Tibial nerve (tissue), 4 donors: ENCODE measurements around the gene ARTN. TPM values are rescaled to one million over a fixed set of nuclear protein-coding genes. Genes with fewer than 3 reads are reported as not detected.

Source experiments
- DNase-seq, 2 donors: peaks; one replicate each; pipeline ENCODE4 v3.0.0-alpha.2; 2019; ENCODE audit warnings: low spot score in 2 of 2
- H3K27ac ChIP-seq, 4 donors: fragments of 200-600 bp; sonication (generic) in 3 of 4; one replicate each; pipeline ENCODE4 v1.5.1; 2017 to 2019; ENCODE audit warnings: mild to moderate bottlenecking in 1 of 4
- H3K27me3 ChIP-seq, 2 donors: fragments of 200-600 bp; sonication (generic) in 1 of 2; one replicate each; pipeline versions ENCODE4 v1.5.1 to v1.6.0; 2017 to 2019
- H3K36me3 ChIP-seq, 3 donors: fragments of 200-600 bp; sonication (generic); one replicate each; pipeline ENCODE4 v1.5.1; 2018 to 2019
- H3K4me1 ChIP-seq, 4 donors: fragments of 200-600 bp; sonication (generic) in 3 of 4; one replicate each; pipeline ENCODE4 v1.5.1; 2017 to 2019
- H3K4me3 ChIP-seq, 4 donors: fragments of 200-600 bp; sonication (generic) in 3 of 4; one replicate each; pipeline ENCODE4 v1.5.1; 2017 to 2019; ENCODE audit warnings: mild to moderate bottlenecking in 1 of 4, moderate library complexity in 1 of 4
- H3K9me3 ChIP-seq, 4 donors: fragments of 200-600 bp; sonication (generic) in 3 of 4; one replicate each; pipeline ENCODE4 v1.5.1; 2017 to 2019
- EP300 ChIP-seq, 2 donors: sonication (generic); formaldehyde crosslinking; IDR thresholded peaks; one replicate each; pipeline ENCODE4 v1.6.1; 2017; ENCODE audit warnings: antibody characterized with exemption in 2 of 2, mild to moderate bottlenecking in 1 of 2
- POLR2A ChIP-seq, 2 donors: fragments of 450-650 bp; IDR thresholded peaks; one replicate each; pipeline ENCODE4 v1.6.1; 2017; ENCODE audit warnings: antibody characterized with exemption in 2 of 2, mild to moderate bottlenecking in 2 of 2, moderate library complexity in 2 of 2
- WGBS, 2 donors: methylation state at CpG; one replicate each; pipeline ENCODE4 v1.1.5; 2018; 5-methylcytosine and 5-hydroxymethylcytosine counted together
- total RNA-seq, 4 donors: library from RNA; depleted of rRNA; stranded (reverse); fragments of >200 nt; gene quantifications; one replicate each; pipeline ENCODE4 v1.1.0, GENCODE V29; 2016
- TF ChIP-seq, protein P1 (sequence below), 5 experiments: fragments of 200-600 bp in 3 of 5; fragments of 450-650 bp in 2 of 5; sonication (generic) in 3 of 5; IDR thresholded peaks; one replicate each; pipeline ENCODE4 v1.5.1; 2016 to 2019; ENCODE audit warnings: antibody characterized with exemption in 5 of 5, mild to moderate bottlenecking in 3 of 5, moderate library complexity in 2 of 5

Gene ARTN, protein sequence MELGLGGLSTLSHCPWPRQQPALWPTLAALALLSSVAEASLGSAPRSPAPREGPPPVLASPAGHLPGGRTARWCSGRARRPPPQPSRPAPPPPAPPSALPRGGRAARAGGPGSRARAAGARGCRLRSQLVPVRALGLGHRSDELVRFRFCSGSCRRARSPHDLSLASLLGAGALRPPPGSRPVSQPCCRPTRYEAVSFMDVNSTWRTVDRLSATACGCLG
- total RNA-seq = 1 to 10 TPM in 1 of 4 donors, under 1 TPM in 1, not detected in 2; 0.66 to 1.4 TPM

DNA sequence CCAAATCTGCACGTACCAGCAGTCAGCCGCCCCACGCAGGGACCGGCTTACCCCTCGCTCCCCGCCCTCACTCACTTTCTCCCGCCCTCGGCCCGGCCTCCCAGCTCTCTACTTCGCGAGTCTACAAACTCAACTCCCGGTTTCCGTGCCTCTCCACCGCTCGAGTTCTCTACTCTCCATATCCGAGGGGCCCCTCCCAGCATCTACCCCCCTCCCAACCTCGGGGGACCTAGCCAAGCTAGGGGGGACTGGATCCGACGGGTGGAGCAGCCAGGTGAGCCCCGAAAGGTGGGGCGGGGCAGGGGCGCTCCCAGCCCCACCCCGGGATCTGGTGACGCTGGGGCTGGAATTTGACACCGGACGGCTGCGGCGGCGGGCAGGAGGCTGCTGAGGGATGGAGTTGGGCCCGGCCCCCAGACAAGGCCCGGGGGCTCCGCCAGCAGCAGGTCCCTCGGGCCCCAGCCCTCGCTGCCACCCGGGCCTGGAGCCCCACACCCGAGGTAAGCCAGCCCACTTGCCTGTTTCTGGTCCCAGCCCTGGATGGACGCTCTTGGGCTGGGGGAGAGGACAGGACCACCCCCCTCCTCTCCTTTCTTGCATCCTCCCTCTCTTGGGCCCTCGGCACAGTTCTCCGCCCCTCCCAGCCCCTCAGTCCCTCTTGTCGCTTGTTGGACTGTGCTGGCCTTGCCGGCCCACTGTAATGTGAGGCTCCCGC lies at the start of gene ARTN:
Gene ARTN (plus strand): TSS at position 416 of the 715 bp plus-strand sequence. CDS start 1,856 bp downstream, outside the sequence.
- Histone ChIP-seq H3K36me3 (peaks cover 0 to 22% (median 0%) of the 10 kb centered on the region in 3 donors), H3K27ac (peak within 1 kb of the TSS in 1 of 4 donors; percentile 37), H3K4me1 (peaks cover 0 to 36% (median 21%) of the 10 kb centered on the region in 4 donors), H3K9me3 (no peaks in the 10 kb centered on the region), H3K27me3 (peaks cover 0 to 25% of the 10 kb centered on the region in 2 donors), H3K4me3 (peak within 1 kb of the TSS; percentile 22 to 45 (median 39))
- 4 to 5% methylated on average over 26 to 34 of the region's 42 CpGs for WGBS, 2 donors
- TF ChIP-seq EP300 (IDR thresholded peaks at IDR 0.05) = no peak
- TF ChIP-seq POLR2A (IDR thresholded peaks at IDR 0.05) = no peak
- TF ChIP-seq, protein P1, sequence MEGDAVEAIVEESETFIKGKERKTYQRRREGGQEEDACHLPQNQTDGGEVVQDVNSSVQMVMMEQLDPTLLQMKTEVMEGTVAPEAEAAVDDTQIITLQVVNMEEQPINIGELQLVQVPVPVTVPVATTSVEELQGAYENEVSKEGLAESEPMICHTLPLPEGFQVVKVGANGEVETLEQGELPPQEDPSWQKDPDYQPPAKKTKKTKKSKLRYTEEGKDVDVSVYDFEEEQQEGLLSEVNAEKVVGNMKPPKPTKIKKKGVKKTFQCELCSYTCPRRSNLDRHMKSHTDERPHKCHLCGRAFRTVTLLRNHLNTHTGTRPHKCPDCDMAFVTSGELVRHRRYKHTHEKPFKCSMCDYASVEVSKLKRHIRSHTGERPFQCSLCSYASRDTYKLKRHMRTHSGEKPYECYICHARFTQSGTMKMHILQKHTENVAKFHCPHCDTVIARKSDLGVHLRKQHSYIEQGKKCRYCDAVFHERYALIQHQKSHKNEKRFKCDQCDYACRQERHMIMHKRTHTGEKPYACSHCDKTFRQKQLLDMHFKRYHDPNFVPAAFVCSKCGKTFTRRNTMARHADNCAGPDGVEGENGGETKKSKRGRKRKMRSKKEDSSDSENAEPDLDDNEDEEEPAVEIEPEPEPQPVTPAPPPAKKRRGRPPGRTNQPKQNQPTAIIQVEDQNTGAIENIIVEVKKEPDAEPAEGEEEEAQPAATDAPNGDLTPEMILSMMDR (IDR thresholded peaks at IDR 0.05) = no peak
- no peak for DNase-seq

DNA sequence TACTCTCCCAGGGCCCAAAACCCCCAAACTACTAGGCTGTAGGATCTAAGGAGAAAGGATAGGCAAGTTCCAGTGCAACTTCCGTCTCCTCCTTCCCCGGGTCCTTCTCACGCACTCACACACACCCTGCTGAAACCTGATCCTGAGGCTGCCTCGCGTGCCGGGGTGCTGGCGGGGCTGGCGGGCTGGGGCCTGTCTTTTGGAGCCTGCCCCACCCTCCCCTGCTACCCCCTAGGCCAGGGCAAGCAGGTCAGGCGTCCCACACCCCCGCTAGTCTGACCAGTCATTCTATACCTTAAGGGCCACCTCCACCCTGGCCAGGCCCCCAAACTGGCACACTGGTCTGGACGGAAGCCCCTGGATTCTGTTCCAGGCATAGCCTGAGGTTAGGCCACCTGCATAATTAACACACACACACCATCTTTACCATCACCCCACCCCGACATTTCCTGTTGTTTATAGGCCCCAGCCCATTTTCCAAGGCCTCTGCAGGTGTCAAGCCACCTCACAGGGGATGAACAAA lies 48.3 kb upstream of the ARTN start:
- no peaks in the 10 kb centered on the region for H3K27me3 ChIP-seq
- WGBS, 2 donors = 66 to 83% methylated on average over 12 of the region's 12 CpGs
- TF ChIP-seq POLR2A (IDR thresholded peaks at IDR 0.05) = no peak
- TF ChIP-seq EP300 (IDR thresholded peaks at IDR 0.05) = no peak
- TF ChIP-seq, protein P1 (IDR thresholded peaks at IDR 0.05) = no peak
- no peaks in the 10 kb centered on the region for H3K4me1 ChIP-seq
- no peaks in the 10 kb centered on the region for H3K9me3 ChIP-seq
- H3K36me3 ChIP-seq = peaks cover 0 to 13% (median 0%) of the 10 kb centered on the region in 3 donors
- no peak for DNase-seq
- H3K4me3 ChIP-seq = no peak overlapping the region
- no peak overlapping the region for H3K27ac ChIP-seq

DNA sequence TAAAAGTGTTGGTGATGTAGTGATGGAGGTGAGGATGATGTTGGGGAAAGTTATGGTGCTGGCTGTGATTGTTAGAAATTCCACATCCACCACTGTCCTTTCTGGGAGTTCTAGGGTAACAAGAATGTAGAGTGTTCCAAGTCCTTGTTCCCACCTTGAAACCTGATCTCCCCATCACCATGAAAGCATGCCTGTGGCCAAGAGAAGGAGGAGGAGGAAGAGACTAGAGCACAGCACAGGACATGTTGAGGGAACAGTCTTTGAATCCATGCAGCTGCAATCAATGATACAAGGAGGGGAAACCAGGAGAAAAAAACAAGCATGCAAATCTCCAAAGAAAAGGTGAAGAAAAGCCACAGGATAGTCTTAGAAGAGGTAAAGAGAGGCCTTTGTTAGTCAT lies 45.9 kb upstream of the ARTN start:
- Histone ChIP-seq H3K9me3 (no peaks in the 10 kb centered on the region), H3K36me3 (peaks cover 0 to 6% (median 0%) of the 10 kb centered on the region in 3 donors), H3K27ac (no peak overlapping the region), H3K4me3 (no peak overlapping the region), H3K27me3 (no peaks in the 10 kb centered on the region), H3K4me1 (peaks cover 0 to 1% (median 0%) of the 10 kb centered on the region in 4 donors)
- DNase-seq = no peak
- no peak for TF ChIP-seq EP300 (IDR thresholded peaks at IDR 0.05)
- TF ChIP-seq, protein P1 (IDR thresholded peaks at IDR 0.05) = no peak
- no peak for TF ChIP-seq POLR2A (IDR thresholded peaks at IDR 0.05)

DNA sequence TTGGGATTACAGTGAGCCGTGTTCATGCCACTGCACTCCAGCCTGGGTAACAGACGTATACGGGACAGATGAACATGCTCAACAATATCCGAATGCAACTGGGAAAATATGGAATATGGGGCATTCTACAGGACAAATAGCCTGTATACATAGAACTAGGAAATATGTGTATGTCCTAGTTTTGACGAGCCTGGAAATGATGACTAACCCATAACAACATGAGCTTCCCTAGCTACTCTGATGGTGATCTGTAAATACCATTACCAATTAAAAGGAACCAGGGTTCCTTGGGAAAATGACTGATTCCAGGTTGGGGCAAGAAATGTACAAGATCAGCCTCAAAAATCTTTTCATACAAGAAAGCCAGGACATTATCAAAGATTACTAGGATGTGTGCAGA lies 42.8 kb upstream of the ARTN start:
- TF ChIP-seq, protein P1 (IDR thresholded peaks at IDR 0.05) = no peak
- TF ChIP-seq EP300 (IDR thresholded peaks at IDR 0.05) = no peak
- no peak for TF ChIP-seq POLR2A (IDR thresholded peaks at IDR 0.05)
- DNase-seq = no peak
- 93 to 94% methylated on average over 5 of the region's 5 CpGs for WGBS, 2 donors
- Histone ChIP-seq H3K36me3 (peaks cover 0 to 20% (median 0%) of the 10 kb centered on the region in 3 donors), H3K4me1 (peaks cover 0 to 7% (median 0%) of the 10 kb centered on the region in 4 donors), H3K27me3 (no peaks in the 10 kb centered on the region), H3K27ac (no peak overlapping the region), H3K9me3 (no peaks in the 10 kb centered on the region), H3K4me3 (no peak overlapping the region)

DNA sequence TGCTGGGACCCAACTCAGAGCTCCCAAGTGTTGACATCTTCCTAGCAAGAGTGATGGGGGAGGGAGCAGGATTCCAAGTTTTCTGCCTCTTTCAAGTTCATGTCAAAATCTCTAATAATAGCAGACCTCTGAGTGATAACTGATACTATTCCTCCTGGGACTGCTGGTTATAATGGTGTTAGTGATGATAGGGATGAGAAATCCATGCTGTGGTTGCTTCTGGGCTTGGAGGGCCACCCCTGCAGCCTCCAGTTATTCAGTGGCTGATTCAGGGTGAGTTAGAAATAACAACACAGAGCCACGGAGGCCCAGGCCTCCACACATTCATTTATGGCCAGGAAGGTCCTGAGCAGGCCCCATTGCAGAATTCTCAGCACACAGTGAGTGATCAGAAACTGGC lies 40.6 kb upstream of the ARTN start:
- peaks cover 0 to 35% (median 0%) of the 10 kb centered on the region in 3 donors for H3K36me3 ChIP-seq
- DNase-seq = no peak
- H3K9me3 ChIP-seq = no peaks in the 10 kb centered on the region
- 44 to 50% methylated on average over 1 of the region's 1 CpG for WGBS, 2 donors
- H3K27me3 ChIP-seq = no peaks in the 10 kb centered on the region
- H3K27ac ChIP-seq = no peak overlapping the region
- H3K4me1 ChIP-seq = peaks cover 0 to 7% (median 0%) of the 10 kb centered on the region in 4 donors
- TF ChIP-seq POLR2A (IDR thresholded peaks at IDR 0.05) (no peak), EP300 (IDR thresholded peaks at IDR 0.05) (no peak)
- TF ChIP-seq, protein P1 (IDR thresholded peaks at IDR 0.05) = no peak
- H3K4me3 ChIP-seq = no peak overlapping the region
